ENCODE data around the gene TMEM125.

DNA sequence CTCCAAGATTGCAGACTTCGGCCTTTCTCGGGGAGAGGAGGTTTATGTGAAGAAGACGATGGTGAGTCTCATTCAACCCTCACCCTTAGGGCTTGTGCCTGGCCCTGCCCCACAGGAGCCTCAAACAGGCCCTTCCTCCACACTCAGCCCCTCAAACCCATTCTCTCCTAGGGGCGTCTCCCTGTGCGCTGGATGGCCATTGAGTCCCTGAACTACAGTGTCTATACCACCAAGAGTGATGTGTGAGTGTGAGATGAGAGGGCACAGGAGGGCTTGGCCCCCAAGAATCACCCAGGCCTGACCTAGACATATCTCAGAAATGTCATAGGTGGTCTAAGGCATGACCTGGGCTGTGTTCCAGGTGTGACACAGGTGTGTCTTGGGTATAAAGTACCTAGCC is 49.5 kb downstream of the TMEM125 start:
- TF ChIP-seq CTCF (conservative IDR thresholded peaks at IDR 0.05; ENCODE audit: low read length) (no peak), EZH2phosphoT487 (IDR thresholded peaks at IDR 0.05; ENCODE audit: borderline replicate concordance) (no peak)
